T-helper 1 cell treated with Interleukin-12 subunit alpha and Interleukin-12 subunit beta and Interleukin-4 antibody, amounts not matched to agents 30 ng/mL and 1 ng/mL, for 36 hours (primary cell): Measurements from ENCODE around the gene GALC. TPM values are rescaled to one million over a fixed set of nuclear protein-coding genes. Genes with fewer than 3 reads are reported as not detected.

ENCODE experiments used
- intact Hi-C: fragments of 100-400 bp; cut with micrococcal nuclease; formaldehyde crosslinking; loops from one replicate; pipeline ENCODE4 v1.15.1; 2024
- total RNA-seq: library from RNA; stranded (reverse); gene quantifications from 2 replicates; pipeline ENCODE4 v1.2.3, GENCODE V29; 2022

GALC gene
- total RNA-seq, 1 donor from 2014 or later, result 17.7 TPM

DNA sequence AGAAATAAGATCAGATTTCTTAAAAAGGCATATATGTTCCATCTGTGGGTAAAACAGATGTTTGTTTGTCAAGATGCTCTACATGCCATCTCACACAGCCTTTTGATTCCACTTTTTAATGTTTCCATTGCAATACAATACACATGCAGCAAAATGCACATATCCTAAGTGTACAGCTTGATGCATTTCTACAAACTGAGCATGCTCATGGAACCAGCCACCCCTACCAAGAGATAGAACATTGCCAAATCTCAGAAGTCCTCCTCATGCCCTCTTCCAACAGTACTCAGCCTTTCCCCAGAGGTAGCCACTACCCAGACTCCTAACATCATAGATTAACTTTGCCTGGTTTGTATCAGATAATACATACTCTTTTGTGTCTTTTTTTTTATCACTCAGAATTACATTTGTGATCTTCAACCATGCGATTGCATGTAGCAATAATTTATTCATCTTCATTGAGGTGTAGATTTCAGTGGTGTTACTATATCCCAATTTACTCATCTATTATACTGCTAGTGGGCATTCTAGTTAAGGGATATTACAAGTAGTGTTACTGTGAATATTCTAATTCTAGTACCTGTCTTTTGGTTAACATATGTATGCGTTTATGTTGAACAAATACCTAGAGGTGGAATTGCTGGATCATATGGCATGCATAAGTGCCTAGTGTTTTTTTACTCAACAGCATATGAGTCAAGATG is 15.2 kb upstream of the GALC start:
- intact Hi-C loops, result loop anchor here (5.0 kb wide), 3 partner anchors 554 to 1609 kb away; partner anchors contain the start of genes TTC8 and ZC3H14

DNA sequence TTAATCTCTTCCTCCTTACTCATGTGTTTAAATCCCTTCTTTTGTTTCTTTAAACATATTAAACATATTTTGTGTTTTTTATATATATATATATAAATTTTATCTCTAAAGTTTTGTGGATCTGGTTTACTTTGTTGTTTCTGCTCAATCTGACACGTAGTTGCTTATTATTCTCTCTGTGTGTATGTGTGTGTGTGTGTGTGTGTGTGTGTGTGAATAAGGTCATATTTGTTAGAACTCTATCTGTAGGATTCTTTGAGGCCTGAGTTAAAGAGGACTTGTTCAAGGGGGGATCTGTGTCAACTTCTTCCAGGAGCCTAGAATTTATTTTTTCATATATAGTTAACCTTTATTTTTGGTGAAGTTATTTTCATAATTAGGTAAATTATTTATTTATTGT is 14.6 kb upstream of the GALC start:
- intact Hi-C loops, result loop anchor here (2.0 to 5.0 kb wide), 5 partner anchors 55 to 1610 kb away; partner anchors contain the start of genes SPATA7, TTC8 and ZC3H14

DNA sequence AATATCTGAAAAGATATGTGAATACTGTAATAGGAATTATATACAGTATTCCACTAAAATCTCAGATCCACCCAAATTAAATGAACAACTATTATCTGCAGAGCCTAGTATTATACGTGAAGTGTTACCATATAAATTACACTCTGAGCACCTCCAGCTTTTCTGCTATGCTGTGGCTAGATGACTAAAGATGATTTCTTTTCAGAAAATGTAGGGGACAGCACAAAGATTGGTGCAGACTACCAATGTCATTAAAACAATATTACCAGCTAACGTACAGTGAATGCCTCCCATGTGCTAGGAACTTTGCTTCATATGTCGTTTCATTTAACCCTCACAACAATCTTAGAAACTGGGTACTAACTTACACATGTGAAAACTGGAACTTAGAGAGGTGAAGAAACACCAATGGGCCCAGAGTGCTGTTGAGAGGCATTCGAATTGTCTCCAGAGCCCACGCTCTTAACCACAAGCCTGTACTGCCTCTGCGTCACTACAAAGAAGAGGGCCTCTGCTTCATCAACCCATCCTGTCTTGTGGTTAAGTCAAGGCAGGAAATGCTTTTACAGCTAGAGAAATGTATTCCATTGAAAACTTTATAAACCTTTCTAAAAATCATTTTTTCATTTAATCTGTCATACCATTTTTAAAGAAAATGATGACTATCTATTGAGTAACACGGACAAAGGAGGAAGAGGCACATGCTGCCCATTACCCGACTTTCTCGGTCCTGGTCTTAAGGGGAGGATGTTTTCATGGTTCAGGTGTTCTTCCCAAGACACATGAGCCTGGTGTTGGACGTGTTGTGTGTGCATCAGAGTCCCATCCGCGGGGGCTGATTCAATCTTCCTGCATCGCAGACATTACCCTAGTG is 13.2 kb upstream of the GALC start:
- intact Hi-C loops, result loop anchor here (1.0 to 5.0 kb wide), 9 partner anchors 13 to 1611 kb away; partner anchors contain the start of genes GALC, SPATA7, TTC8 and ZC3H14

DNA sequence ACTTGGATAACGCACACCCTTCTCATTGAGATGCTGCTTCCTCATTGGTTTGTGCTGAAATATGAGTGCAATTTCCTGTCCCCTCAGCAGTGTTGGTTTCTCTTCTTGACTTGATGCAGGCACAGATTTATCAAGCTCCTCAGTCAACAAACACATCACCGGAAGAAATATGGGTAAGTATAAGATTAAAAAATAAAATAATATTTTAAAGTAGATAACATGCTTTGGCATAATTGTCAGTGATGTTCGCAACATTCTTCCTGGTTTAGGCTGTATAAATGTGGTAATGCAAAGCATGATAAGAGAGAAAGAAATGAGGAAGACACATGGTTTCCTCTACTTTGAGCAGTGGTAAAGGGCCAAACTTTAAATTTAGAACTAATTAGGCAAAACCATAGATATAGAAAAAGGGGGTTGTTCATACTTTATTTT is 12.1 kb upstream of the GALC start, which contains the start of gene GPR65:
Gene GPR65, plus strand, starts transcription at position 86 of the 432 bp plus-strand sequence. CDS start 5,713 bp downstream, outside the sequence.
- intact Hi-C loops, result loop anchor here (5.0 kb wide), 3 partner anchors 557 to 1612 kb away; partner anchors contain the start of genes TTC8 and ZC3H14

DNA sequence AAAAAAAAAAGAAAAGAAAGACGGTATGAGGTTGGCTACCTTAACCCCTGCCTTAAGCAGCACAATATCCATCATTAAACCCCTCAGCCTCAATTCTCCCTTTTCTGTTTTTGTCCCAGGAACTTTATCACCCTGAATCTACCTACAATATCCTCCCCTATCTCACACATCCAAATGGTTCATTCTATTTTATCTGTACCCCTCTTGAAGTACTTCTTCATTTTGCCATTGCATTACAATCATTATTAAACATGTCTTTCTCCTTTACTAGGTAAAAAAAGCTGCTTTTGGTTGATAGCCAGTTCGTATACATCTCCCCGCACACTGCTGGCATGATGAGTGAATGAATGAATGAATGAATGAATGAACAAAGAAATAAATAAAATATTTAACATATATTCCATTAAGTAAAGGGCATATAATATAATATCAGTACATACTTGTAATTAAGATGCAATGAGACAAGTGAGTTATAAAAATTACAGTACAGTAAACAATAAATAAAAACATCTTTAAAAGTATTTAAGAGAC is 11.6 kb upstream of the GALC start:
- intact Hi-C loops, result loop anchor here (5.0 kb wide), 3 partner anchors 558 to 1613 kb away; partner anchors contain the start of genes TTC8 and ZC3H14

DNA sequence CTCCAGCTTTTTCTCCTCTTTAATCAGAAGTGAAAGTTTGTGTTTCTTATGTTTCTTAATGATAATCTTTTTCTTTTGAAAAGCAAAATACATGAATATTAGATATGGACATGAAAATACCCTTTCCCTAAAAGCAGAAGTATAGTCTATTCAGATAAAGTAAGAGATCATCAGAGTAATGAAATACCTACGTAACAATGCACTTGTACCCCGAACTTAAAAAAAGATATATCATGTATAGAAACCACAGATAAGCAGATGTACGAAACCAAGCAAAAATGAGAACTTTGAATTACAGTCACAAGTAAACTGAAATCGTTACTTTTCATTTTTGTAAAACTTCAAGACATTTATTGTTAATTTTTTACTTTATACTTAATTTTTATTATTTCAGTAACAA is 10.4 kb upstream of the GALC start:
- intact Hi-C loops, result no loop called here

DNA sequence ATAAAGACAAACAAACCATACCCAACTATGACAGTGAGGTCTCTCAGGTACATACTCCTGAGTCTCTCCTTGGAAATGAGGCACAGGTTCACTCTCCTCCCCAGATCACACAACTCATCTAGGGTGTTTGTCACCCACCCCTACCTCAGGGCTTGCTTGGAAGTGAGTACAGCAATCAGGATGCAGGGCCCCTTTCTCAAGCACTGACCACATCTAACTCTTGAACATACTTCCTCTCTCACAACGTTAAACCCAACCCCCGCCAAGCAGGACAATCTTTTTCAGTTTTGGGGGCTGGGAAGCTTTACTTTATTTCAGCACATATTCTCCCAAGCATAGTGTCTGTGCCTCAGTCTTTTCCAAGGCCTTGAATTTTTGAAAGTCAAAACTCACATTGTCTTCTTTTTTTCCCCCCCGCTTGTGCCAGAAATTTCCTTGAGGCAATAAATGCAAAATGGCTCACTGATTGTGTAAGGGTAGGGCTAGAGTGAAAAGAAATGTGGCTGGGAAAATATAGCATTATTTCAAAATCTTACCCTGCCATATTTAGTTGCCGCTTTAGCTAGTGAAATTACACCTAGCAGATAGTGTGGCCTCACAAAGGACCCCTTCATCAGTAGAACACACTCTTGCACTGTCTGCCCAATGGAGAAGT is 9.6 kb upstream of the GALC start:
- intact Hi-C loops, result no loop called here

DNA sequence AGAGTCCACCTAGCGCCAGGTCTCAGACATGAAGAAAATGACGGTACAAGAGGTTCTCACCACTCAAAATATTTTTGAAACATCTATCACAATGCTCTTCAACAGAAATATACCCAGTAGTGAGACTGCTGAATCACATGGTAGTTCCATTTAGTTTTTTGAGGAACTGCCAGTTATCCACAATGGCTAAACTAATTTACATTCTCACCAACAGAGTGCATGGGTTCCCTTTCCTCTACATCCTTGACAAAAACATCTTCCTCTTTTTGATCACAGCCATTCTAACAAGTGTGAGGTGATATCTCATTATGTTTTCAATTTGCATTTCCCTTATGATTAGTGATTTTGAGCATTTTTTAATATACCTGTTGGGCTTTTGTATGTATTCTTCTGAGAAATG is 6.3 kb upstream of the GALC start:
- intact Hi-C loops, result no loop called here

DNA sequence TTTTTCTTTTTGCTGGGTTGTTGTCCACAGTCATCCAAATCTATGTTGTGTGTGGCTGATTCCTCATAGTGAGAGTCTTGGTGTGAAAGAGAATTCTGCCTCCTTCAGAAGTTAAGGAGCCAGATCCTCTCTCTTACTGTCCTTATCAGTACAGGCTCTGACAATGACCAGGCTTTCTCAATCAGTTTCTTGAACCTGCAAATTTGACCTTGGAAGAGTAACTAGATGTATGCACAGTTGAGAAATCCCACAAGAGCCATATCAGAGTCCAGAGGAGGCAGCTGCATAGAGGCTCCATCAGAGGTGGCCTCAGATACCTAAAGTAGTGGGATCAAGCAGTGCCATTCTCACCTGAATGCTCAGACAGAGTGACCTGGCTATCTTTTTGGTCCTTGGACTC is 5.5 kb upstream of the GALC start:
- intact Hi-C loops, result no loop called here

DNA sequence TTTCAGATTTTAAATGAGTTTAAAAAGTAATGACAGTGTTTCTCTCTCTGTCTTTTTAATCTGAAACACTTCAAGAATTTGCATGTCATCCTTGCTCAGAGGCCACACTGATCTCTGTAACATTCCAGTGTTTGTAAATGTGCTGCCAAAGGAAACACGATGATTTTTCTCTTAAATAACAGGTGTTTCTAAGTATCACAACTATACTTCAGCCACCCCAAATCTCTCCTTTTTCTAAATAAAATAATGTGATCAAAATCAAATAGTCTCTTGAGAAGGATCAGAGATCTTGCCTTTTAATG is 3.3 kb upstream of the GALC start:
- intact Hi-C loops, result no loop called here

DNA sequence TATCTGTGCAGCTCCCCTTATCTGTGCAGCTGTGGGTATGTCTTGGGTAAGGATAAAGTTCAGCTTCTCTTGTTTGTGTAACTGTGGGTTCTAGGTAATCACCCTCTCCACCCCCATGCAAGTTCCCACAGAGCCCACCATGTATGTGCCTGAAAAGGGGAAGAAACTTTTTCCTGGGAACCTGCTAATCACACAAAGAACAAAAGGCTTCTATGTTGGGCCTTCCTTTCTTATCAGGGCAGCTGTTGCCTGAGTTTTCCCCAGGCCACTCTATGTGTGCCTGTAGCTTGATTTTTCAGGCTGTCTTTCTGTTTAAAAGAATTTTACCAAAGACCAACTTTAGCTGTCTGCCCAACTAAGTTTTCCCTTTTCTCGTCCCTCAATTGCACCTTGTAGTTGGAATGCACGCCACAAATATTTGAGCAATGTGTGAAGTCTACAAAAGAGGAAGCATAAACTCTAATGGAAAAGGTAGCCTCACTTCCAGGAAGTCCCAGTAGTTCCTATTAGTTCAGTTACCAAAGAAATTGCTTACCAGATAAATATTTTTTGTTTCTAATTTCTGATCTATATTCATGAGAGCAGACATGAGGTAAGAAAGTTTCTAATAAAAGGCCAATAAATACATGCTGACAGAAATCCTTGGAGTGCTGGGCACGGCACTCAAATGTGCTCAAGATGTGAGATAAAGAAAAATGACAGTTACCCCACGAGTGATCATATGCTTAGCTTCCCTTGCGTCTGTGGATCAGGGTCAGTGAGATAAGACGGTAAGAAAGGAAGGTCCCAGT is 2.7 kb upstream of the GALC start:
- intact Hi-C loops, result no loop called here

DNA sequence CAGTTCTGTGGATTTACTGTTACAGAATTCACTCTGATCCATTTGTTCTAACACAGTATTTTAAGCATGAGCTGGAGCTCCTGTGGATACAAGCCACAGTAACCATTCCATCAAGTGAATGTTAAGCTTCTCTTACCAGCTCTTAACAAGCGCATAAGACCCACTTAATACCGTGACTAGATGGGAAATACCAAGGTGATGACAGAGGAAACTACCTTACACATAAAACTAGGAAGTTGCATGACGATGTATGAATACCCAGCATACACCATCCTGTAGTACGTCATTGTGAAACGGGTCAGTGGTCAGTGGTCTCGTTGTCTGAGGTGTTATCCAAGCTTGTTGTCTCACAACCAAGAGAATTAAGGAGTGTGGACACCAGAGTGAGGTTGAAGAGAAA is 2.0 kb upstream of the GALC start:
- intact Hi-C loops, result loop anchor here (5.0 kb wide), 1 partner anchor 567 kb away; the partner anchor contains the start of gene ZC3H14

DNA sequence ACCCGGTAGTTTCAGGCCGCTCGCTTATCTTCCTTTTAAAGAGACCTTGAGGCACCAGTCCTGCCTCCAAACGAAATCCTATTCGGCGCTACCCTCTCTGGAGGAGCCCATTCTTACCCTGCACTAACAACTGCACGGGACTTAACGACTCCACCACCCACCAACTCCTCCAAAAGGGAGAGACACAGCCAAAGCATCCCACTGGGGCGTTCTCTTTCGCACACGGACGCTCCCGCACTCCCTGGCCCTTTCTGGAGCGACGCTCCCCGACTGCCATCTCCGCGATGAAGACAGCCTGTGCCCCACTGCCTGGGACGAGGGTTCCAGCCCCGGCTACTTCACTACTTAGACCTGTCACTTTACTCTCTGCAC is 650 bp downstream of the GALC start:
- intact Hi-C loops, result loop anchor here (2.0 to 5.0 kb wide), 3 partner anchors 30 to 1962 kb away; partner anchors contain the start of genes EFCAB11, TDP1 and ZC3H14

DNA sequence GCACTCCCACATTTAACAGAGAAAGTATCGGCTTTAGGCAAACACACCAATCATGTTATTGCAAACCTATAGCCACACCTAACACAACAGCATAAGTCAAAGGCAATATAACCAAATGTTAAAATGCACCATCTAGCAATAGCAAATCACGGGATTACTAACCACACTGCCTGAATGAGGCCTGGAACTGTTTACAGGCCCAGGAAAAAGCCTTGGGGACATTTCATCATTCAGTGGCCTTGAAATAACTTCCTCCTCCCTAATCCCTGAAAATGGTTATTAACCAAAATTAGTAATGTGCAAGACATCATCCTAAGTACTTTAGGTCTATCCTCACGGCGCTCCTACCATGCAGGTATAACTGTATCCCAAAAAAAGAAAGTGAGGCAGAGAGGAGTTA is 2.3 kb downstream of the GALC start:
- intact Hi-C loops, result loop anchor here (5.0 kb wide), 1 partner anchor 572 kb away; the partner anchor contains the start of gene ZC3H14

DNA sequence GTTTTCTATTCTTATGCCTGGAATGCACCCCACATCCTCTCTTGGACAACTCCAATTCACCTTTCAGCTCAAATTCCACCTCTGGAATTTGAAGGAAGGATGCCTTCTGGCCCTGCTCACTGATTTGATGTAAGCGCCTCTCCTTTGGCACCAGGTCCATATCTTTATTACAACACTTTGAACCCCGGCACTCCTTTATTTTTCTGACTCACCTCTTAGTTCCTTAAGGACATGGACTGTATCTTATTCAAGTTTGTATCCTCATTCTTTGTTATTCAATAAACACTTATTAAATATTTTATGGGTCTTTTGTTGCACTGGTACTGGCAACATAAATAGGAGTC is 3.1 kb downstream of the GALC start:
- intact Hi-C loops, result loop anchor here (5.0 kb wide), 1 partner anchor 572 kb away; the partner anchor contains the start of gene ZC3H14

DNA sequence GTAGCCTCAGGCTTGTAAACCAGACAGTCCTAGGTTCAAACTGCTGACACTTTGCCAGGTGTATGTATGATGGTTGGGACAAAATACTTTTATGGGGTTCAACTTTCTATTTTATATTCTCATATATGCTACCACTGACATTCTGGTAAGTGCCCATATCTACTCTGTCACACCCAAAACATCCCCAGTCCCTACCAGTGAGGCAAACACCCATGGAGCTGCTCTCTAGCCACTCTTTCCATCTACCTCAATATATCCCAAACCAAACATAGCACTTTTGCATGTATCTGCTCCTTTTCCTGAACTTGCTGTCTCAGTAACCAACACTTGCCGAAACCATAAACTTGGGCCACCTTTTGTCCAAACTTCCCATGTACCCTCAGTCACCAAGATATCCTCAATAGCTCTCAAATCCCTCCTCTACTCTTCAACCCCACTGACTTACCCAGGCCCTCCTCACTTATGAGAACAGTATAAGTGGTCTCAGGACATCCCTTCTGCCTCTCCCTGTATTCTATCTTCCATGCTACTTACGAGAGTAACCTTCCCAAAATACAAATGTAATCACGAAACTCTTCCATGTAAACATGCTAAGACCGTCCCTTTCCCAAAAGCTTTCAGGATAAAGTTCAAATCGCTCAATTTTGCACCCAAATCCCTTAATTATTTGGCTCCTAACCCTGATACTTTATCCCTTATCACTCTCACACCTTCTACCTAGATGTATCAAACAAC is 3.6 kb downstream of the GALC start:
- intact Hi-C loops, result no loop called here

DNA sequence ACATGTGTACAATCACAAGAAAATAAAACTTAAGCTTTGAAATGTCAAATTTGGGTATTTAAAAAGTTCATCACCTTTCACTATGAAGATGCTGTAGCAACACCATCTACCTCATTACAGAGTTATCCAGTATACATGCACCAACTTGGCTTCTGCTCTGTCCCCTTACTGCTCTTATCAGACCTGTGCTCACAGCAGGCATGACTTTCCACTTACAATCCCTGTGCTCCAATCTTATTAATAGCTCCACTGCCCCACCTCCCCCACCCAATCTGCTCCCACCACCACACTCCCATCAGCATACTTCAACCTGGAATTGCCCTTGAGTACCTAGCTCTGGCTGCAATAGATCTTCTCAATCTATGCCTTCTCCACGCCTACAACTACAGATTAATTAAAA is 13.3 kb downstream of the GALC start:
- intact Hi-C loops, result no loop called here

DNA sequence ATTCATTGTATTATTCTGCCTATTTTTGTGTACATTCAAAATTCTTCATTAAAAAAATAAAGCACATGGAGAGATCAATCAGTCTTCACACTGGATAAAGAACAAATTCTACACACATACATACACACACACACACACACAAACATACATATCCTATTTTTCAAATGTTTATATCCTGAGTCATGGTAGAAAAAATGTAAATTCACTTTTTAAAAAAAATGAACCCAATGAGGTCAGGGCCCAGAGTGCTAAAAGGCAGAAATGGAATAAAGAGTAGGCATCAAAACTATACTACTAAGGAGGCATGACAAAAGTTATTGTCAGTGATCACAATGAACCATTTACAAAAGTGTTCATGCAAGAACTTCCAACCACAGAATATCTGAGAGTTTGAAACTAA is 17.3 kb downstream of the GALC start:
- intact Hi-C loops, result no loop called here

DNA sequence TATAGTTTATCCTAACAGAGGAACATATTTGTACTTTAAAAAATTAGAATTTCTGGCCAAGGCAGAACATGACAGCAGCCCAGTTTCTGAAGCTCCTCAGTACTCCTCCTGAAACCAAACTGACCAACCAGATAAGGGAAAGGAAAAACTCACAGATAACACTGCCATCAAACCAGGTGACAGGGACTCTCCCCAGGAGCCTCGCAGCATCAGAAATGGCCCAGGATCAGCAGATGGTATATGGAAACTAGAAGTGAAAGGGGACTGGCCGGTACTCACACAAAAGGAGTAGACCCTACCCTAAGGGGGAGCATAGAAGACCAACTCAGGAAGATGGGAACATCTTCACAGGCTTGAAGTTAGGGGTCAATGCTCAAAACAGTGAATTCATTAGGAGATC is 22.0 kb downstream of the GALC start:
- intact Hi-C loops, result no loop called here

DNA sequence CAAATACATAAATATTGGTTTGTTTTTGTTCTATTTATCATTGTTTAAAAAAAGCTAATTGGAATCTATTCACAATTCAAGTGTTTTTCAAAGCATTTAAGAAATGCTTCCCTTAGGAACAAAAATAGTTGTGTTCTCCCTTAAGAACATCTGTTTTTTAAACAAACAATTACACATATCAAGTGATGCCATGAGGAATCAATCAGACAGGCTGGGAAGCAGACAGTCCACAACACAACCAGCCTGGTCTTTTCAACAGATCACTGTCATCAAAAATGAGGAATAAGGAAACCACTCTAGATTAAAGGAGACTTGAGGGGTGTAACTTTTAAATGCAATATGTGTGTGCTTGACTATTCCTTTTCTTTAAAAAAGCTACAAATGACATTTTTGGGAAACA is 25.5 kb downstream of the GALC start:
- intact Hi-C loops, result no loop called here
